HFFc6 (cell line): ENCODE measurements around the gene UBE4A. TPM values are rescaled to one million over a fixed set of nuclear protein-coding genes. Genes with fewer than 3 reads are reported as not detected.

Experiments
- DNase-seq: peaks from one replicate; pipeline ENCODE4 v3.0.0-alpha.2; 2018
- H3K27ac Mint-ChIP-seq: 2 replicates; pipeline ENCODE4 v1.8.0; 2020; ENCODE audit warnings: mild to moderate bottlenecking, mixed read lengths
- H3K27me3 Mint-ChIP-seq: 2 replicates; pipeline ENCODE4 v1.8.0; 2021; ENCODE audit warnings: mild to moderate bottlenecking, moderate library complexity, mixed read lengths; ENCODE audit not compliant: insufficient read depth
- H3K36me3 Mint-ChIP-seq: 2 replicates; pipeline ENCODE4 v1.8.0; 2021; ENCODE audit warnings: low read depth, mixed read lengths
- H3K4me1 Mint-ChIP-seq: 2 replicates; pipeline ENCODE4 v1.8.0; 2020; ENCODE audit warnings: low read depth, mixed read lengths
- H3K4me3 Mint-ChIP-seq: 2 replicates; pipeline ENCODE4 v1.8.0; 2020; ENCODE audit warnings: mild to moderate bottlenecking, moderate library complexity, mixed read lengths
- H3K9me3 Mint-ChIP-seq: 2 replicates; pipeline ENCODE4 v1.8.0; 2020; ENCODE audit warnings: mild to moderate bottlenecking, mixed read lengths
- CTCF ChIP-seq: fragments of 200-600 bp; sonication (generic); IDR thresholded peaks from 2 replicates; pipeline ENCODE4 v1.5.0; 2021; ENCODE audit warnings: antibody characterized with exemption, mild to moderate bottlenecking
- total RNA-seq, 6 experiments: library from RNA; stranded (reverse); fragmentation: NEBNext Ultra II Directional; extraction: Animal tissue kit (Norgen Biotek cat#: 25700); gene quantifications; 2 replicates in 1 of 6; 3 replicates in 5 of 6; pipeline ENCODE4 v1.2.3, GENCODE V29; 2021

UBE4A gene
- total RNA-seq, 6 experiments from 2014 or later = 46.2 to 62.7 (median 54.1) TPM

- Mint-ChIP-seq H3K27ac (peak overlapping the region; percentile 56), H3K4me1 (peaks cover 38% of the 10 kb centered on the region), H3K27me3 (peaks cover 3% of the 10 kb centered on the region; the same call in 1 of the 2 replicates), H3K9me3 (no peaks in the 10 kb centered on the region), H3K4me3 (peak overlapping the region; percentile 91), H3K36me3 (no peaks in the 10 kb centered on the region)
- no peak for DNase-seq
- TF ChIP-seq CTCF = no peak
Measured at GRCh38 chr11:118435290-118435892, 76.0 kb downstream of the UBE4A start.

DNA sequence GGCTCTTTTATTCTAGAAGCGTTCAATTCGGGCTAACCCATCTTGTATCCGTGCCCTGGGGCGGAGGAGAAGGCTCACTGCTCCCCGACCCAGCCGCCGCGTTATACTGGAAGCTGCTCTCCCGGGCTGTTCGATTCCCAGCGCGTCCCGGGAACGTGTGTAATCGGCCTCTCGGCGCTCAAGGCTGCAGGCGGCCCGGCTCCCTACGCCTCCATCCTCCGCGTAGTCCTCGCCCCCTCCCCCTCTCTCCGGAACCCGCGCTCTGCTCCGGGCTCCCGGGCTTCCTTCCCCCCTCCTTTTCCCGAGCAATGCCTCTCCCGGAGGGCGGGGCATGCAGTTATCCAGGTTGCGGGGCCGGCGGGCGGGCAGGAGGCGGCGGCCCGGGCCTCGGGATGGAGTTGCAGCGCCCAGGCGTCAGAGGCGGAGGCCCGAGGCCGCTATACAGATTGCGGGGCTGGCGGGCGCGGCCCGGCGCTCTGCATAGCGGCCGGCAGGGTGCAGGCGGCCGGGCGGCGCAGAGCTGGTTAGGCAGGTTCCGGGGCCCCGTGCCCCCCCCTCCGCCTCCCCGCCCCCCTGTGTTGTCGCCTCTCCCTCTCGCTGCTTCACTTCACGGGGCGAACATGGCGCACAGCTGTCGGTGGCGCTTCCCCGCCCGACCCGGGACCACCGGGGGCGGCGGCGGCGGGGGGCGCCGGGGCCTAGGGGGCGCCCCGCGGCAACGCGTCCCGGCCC is 76.7 kb downstream of the UBE4A start, which contains the start of gene KMT2A:
Gene KMT2A (plus strand): TSS at position 600 of the 732 bp plus-strand sequence. CDS start 21 bp downstream, at position 621.
- no peaks in the 10 kb centered on the region for H3K9me3 Mint-ChIP-seq
- peak; percentile 54 for TF ChIP-seq CTCF
- peaks cover 1% of the 10 kb centered on the region; the same call in 1 of the 2 replicates for H3K27me3 Mint-ChIP-seq

GRCh38 chr11:118436639-118437207 is 77.3 kb downstream of the UBE4A start:
- Mint-ChIP-seq H3K4me3 (peak overlapping the region; percentile 92), H3K4me1 (peaks cover 51% of the 10 kb centered on the region), H3K27ac (peak overlapping the region; percentile 91), H3K27me3 (no peaks in the 10 kb centered on the region; the same call in 1 of the 2 replicates), H3K36me3 (0 out of 2 replicates have a peak, but pooled peaks cover 2% of the 10 kb centered on the region), H3K9me3 (no peaks in the 10 kb centered on the region)
- TF ChIP-seq CTCF = no peak
- no peak for DNase-seq

More for the DNA sequence above, 76.7 kb downstream of the UBE4A start, which contains the start of gene KMT2A:
- Mint-ChIP-seq H3K36me3 (no peaks in the 10 kb centered on the region), H3K27ac (peak within 1 kb of the TSS; percentile 91), H3K4me3 (peak within 1 kb of the TSS; percentile 92), H3K4me1 (peaks cover 45% of the 10 kb centered on the region)
- DNase-seq = peak; percentile 97

DNA sequence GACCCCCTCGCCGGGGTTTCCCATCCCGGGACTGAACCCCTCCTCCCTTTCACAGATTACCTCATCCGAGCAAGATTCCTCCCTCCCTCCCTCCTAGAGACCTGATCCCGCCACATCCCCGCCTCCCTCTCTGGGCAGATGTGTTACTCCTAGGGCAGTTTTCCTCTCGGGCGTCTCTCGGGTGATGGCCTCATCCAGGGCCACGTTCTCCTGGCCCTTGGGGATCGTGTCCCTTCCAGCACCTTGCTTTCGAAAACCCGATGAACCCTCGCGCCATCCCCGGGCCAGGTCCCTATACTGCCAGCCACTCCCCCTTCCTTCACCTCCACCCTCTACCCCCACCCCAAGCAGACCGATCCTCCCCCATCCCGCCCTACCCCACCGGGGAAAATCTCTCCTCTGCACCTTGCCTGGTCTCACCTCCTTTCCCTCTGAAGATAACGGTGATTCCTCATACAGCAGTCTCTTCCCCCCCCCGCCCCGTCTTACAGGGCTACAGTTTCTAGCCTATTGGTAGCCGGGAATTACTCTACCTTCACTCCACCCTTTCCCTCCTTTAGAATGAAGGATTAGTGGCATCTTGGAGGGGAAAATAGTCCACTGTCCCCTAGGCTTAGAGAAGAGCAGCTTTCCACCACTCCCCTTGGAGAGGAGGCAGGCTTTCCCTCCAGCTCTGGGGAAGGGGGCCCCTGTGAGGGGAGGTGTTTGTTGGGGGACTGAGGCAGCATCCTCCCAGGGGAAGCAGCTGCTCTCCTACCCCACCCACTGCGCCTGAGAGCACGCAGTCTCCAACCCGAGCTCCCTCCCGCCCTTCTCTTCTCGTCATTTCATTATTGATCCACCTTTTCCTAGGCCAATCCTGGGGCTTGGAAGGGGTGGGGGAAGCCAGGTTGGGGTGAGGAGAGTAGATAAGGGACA is 78.1 kb downstream of the UBE4A start:
- TF ChIP-seq CTCF = no peak
- Mint-ChIP-seq H3K4me3 (peak overlapping the region; percentile 92), H3K36me3 (0 out of 2 replicates have a peak, but pooled peaks cover 4% of the 10 kb centered on the region), H3K27me3 (no peaks in the 10 kb centered on the region; the same call in 1 of the 2 replicates), H3K9me3 (no peaks in the 10 kb centered on the region), H3K27ac (peak overlapping the region; percentile 91), H3K4me1 (peaks cover 59% of the 10 kb centered on the region)
- DNase-seq = no peak
